ENCODE measurements around the gene SPATA2.

Gene SPATA2

DNA sequence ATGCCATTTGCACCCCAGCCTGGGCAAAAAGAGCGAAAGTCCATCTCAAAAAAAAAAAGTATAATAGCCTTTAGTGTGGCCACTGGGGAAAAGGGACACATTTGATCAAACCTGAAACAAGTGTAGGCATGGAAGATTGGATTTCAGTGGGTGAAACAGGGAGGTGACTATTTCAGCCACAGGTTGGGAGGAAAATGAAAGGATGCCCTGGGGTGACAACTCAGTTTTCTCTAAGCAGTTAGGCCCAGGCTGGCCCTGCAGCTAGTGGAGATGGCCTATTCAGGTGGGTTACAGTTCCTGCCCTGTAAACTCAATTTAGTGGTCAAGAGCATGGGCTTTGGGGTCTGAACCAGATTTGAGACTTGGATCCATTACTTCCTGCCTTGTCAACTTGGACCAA, 36.4 kb downstream of the SPATA2 start:
- TF ChIP-seq TAF1 (IDR thresholded peaks at IDR 0.05; ENCODE audit: borderline replicate concordance, insufficient read depth, low read length) (no peak), SIN3A (IDR thresholded peaks at IDR 0.05; ENCODE audit: borderline replicate concordance, insufficient read depth, low read length) (no peak), POLR2AphosphoS5 (IDR thresholded peaks at IDR 0.05; ENCODE audit: low read depth, low read length) (no peak), FOXP2 (optimal IDR thresholded peaks at IDR 0.05; ENCODE audit: borderline replicate concordance, extremely low read depth, extremely low read length, insufficient read depth) (no peak)
- TF ChIP-seq, protein P1, sequence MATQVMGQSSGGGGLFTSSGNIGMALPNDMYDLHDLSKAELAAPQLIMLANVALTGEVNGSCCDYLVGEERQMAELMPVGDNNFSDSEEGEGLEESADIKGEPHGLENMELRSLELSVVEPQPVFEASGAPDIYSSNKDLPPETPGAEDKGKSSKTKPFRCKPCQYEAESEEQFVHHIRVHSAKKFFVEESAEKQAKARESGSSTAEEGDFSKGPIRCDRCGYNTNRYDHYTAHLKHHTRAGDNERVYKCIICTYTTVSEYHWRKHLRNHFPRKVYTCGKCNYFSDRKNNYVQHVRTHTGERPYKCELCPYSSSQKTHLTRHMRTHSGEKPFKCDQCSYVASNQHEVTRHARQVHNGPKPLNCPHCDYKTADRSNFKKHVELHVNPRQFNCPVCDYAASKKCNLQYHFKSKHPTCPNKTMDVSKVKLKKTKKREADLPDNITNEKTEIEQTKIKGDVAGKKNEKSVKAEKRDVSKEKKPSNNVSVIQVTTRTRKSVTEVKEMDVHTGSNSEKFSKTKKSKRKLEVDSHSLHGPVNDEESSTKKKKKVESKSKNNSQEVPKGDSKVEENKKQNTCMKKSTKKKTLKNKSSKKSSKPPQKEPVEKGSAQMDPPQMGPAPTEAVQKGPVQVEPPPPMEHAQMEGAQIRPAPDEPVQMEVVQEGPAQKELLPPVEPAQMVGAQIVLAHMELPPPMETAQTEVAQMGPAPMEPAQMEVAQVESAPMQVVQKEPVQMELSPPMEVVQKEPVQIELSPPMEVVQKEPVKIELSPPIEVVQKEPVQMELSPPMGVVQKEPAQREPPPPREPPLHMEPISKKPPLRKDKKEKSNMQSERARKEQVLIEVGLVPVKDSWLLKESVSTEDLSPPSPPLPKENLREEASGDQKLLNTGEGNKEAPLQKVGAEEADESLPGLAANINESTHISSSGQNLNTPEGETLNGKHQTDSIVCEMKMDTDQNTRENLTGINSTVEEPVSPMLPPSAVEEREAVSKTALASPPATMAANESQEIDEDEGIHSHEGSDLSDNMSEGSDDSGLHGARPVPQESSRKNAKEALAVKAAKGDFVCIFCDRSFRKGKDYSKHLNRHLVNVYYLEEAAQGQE (IDR thresholded peaks at IDR 0.05; ENCODE audit: insufficient read depth in 1 of 2, low read depth in 2 of 2, low read length in 2 of 2) = no peak

DNA sequence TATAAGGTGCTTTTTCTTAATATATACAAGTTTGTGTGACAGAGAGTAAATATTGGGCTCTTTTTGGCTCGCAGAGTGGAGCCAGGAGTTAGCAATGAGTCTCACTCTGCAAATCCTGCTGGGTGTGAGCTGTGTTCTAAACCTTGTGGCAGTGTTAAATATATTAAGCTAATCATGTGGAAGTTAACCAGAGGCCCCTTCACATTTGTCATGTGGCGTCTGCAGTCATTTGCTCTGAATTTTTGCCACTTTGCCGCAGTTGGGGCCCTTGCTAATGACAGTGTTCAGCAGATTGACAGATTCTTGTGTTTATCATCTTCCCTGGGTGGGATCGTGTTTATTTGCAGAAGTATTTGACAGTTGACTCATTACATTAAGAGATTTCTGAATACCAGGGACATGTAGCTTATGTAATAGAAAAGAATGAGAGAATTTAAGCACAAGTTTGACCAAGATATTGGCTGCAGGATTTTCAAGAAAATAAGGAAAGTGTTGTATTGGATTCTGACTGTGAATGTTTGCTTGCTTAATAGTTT, 37.9 kb downstream of the SPATA2 start:
- TF ChIP-seq POLR2AphosphoS5 (IDR thresholded peaks at IDR 0.05; ENCODE audit: low read depth, low read length) (no peak), FOXP2 (optimal IDR thresholded peaks at IDR 0.05; ENCODE audit: borderline replicate concordance, extremely low read depth, extremely low read length, insufficient read depth) (no peak), SIN3A (IDR thresholded peaks at IDR 0.05; ENCODE audit: borderline replicate concordance, insufficient read depth, low read length) (no peak), TAF1 (IDR thresholded peaks at IDR 0.05; ENCODE audit: borderline replicate concordance, insufficient read depth, low read length) (no peak)
- TF ChIP-seq, protein P1 (IDR thresholded peaks at IDR 0.05; ENCODE audit: insufficient read depth in 1 of 2, low read depth in 2 of 2, low read length in 2 of 2) = no peak

DNA sequence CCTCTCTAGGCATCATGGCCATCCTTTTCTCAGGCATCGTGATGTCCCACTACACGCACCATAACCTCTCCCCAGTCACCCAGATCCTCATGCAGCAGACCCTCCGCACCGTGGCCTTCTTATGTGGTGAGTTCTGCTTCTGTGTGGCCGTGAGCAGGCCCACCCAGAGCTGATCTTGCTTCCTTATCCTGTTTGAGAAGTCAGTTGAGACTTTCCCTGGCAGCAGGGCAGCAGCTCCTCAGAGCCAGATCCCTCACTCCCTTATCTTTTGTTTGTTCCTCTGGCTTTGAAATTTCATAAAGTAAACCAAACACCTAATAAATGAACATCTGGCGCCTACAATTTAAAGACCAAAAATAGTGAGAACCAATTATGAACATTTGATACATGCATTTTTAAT, 40.6 kb downstream of the SPATA2 start:
- TF ChIP-seq SIN3A (IDR thresholded peaks at IDR 0.05; ENCODE audit: borderline replicate concordance, insufficient read depth, low read length) (no peak), TAF1 (IDR thresholded peaks at IDR 0.05; ENCODE audit: borderline replicate concordance, insufficient read depth, low read length) (no peak), POLR2AphosphoS5 (IDR thresholded peaks at IDR 0.05; ENCODE audit: low read depth, low read length) (no peak), FOXP2 (optimal IDR thresholded peaks at IDR 0.05; ENCODE audit: borderline replicate concordance, extremely low read depth, extremely low read length, insufficient read depth) (no peak)
- TF ChIP-seq, protein P1 (IDR thresholded peaks at IDR 0.05; ENCODE audit: insufficient read depth in 1 of 2, low read depth in 2 of 2, low read length in 2 of 2) = no peak

DNA sequence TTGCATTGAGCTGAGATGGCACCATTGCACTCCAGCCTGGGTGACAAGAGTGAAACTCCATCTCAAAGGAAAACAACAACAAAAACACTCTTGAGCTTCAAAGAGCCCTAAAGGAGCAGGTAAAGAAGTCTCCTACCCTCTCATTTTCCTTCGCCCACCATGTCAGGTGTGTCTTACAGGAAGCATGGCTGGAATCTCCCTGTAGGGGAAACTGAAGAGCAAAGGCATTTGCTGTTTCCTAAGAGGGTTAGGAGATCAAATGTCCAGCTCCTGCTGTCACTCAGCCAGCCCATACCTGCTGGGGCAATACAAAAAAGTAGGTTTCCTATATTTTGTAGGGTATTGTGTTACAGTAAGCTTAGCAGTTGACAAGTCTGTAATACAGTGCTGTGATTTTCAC, 43.3 kb downstream of the SPATA2 start:
- no peak for TF ChIP-seq TAF1 (IDR thresholded peaks at IDR 0.05; ENCODE audit: borderline replicate concordance, insufficient read depth, low read length)
- TF ChIP-seq SIN3A (IDR thresholded peaks at IDR 0.05; ENCODE audit: borderline replicate concordance, insufficient read depth, low read length) = no peak
- TF ChIP-seq, protein P1 (IDR thresholded peaks at IDR 0.05; ENCODE audit: insufficient read depth in 1 of 2, low read depth in 2 of 2, low read length in 2 of 2) = no peak
- TF ChIP-seq POLR2AphosphoS5 (IDR thresholded peaks at IDR 0.05; ENCODE audit: low read depth, low read length) = no peak
- TF ChIP-seq FOXP2 (optimal IDR thresholded peaks at IDR 0.05; ENCODE audit: borderline replicate concordance, extremely low read depth, extremely low read length, insufficient read depth) = no peak
